Head of caudate nucleus (tissue), 42 donors: Measurements from ENCODE around the gene NRCAM.

Experiments used
- DNase-seq, 42 donors: peaks; one replicate each; pipeline versions ENCODE4 v3.0.0 to v3.0.0-alpha.2; 2020 to 2021; ENCODE audit warnings: mixed read lengths in 7 of 42
- intact Hi-C: fragments of 100-400 bp; cut with DNase I; formaldehyde crosslinking; loops from one replicate; pipeline ENCODE4 v1.15.0; 2022

The NRCAM gene

DNA sequence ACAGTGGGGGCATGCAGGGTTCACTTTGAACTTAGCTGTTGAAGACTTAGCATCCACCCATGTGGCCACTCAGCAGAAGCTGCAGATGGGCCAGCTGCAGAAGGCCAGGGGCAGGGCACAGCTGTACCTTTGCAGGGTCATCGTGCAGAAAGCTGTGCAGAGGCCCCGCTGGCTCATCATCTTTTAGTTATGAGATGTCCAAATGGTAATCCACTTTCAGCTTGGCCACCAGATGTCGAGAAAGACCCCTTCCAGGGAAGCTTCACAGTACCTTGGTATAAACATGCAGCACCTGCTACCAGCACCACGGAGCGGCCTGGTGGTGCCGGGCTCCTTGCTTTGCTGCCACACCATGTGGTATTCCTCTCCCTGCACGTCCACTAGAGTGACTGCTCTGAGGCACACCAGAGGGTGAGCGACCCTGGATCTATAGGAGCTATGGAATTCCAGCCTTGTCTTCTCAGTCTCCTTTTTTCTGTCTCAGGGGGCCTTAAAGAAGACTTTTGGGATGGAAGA, 251.9 kb downstream of the NRCAM start:
- no peak for DNase-seq
- intact Hi-C loops, result no loop called here

DNA sequence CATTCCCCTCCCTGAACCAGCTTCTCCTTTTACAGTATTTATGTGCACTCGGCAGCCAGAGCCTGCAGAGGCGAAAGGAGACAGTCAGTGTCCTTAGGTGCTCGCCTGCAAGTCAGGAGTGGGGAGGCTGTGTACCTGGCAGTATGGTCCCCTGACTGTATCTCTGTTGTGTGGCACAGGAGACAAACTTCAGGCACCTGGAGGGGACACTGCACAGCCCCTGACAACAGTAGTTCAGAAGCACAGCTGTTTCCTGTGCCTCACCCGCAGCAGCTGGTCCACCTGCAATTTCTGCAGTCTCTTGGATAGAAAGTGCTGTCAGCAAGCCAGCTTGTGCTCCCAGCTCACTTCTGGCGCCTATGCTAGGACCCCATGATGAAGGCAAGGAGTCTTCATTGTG, 252.7 kb downstream of the NRCAM start:
- no peak for DNase-seq
- intact Hi-C loops, result no loop called here

DNA sequence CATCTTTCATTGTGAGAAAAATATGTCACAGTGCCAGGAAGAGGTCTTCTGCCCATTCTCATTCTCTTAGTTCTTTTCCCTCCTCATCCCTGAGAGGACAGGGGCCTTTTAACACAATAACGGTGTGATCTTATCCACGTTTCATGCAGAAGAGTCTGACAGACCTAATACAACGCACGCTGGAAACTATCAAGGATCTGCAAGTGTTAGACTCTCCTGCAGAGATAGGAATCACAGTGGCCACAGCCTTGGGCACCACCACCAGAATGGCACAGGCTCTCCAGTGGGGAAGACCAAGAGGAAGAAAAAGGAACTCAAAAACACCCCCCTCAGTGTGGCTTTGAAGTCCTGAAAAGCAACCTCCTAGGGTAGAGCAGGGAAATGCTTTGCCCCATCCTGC, 253.5 kb downstream of the NRCAM start:
- DNase-seq, result no peak
- intact Hi-C loops, result no loop called here

DNA sequence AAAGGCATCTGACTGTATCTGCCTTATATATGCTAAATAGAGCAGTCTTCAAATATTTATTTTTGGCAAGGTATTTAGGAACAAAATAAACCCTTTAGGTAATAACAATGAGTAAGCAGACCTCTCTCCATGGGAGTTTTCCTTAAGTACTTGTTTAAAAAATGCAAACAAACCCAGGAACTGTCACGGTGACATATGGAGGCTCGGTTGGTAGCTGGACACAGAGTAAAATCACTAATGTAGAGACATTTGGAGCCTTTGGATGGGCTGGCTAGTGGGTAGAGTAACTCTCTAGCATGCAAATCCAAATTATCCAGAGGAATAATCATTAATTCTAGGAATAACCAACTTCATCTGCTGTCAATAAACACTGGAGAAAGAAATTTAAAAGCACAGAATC, 254.5 kb downstream of the NRCAM start:
- intact Hi-C loops, result no loop called here
- DNase-seq, result no peak

DNA sequence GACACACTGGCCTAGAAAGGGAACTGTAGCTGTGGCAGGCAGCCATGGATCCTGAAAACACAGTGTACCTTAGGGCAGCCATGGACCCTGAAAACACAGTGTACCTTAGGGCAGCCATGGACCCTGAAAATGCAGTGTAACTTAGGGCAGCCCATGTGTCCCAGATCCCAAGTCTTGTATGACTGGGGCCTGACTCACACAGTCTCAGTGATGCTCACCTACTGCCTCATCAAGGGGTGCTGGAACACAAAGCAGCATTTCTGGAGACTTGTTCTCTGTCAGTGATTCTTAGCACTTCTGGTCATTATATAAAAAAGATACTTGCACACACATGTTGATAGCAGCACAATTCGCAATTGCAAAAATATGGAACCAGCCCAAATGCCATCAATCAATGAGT, 255.9 kb downstream of the NRCAM start:
- intact Hi-C loops, result no loop called here

DNA sequence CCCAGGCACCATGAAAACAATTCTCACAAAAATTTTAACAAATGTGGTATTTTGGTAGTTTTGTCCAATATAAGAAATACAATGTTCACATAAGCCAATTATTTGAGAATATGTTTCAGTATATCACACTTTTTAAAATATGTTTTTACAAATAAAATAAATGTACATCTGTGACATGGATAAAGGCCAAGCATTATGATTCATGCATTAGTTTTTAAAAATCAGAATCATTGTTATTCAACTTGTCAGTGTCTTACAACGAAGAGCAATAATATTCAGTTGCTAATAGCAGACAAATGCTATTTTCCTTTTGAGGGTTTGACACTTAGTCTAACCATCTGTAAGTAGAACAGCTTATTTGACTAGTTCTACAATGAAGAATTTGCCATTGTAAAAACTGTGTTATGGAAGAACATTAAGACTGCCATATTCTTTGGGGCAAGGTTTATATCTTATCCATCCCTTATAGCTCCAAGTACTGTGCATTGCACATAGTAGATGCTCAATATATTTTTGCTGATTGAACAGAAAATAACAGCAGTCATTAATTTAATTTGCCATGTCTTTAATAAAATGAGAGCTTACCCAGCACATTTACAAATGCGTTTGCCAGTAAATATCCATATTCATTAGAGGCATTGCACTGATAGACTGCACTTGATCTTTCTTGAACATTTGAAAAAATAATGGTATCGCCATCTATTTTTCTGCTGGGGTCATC, 258.7 kb downstream of the NRCAM start:
- intact Hi-C loops, result no loop called here

More for the DNA sequence above, 255.9 kb downstream of the NRCAM start:
- DNase-seq, result peak in 7 of 42 donors; percentile 9 to 51 (median 29)

DNA sequence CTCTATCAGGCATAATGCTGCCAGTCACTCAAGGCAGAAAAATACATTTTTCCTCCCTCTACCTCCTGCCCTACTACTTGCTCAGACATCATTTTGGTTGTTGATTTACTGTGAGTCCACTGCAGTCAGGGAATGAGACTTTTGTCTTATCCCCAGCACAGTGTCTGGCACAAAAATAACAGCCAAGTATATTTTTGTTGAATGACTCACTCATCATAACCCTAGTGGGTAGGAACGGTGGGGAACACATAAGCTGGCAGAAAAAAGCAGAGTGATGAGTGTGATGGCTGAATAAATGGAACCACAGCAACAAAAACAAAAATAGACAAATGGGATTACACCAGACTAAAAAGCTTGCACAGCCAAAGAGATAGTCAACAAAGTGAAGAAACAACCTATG, 260.2 kb downstream of the NRCAM start:
- no peak for DNase-seq
- intact Hi-C loops, result no loop called here

More for the DNA sequence above, 258.7 kb downstream of the NRCAM start:
- DNase-seq, result no peak

DNA sequence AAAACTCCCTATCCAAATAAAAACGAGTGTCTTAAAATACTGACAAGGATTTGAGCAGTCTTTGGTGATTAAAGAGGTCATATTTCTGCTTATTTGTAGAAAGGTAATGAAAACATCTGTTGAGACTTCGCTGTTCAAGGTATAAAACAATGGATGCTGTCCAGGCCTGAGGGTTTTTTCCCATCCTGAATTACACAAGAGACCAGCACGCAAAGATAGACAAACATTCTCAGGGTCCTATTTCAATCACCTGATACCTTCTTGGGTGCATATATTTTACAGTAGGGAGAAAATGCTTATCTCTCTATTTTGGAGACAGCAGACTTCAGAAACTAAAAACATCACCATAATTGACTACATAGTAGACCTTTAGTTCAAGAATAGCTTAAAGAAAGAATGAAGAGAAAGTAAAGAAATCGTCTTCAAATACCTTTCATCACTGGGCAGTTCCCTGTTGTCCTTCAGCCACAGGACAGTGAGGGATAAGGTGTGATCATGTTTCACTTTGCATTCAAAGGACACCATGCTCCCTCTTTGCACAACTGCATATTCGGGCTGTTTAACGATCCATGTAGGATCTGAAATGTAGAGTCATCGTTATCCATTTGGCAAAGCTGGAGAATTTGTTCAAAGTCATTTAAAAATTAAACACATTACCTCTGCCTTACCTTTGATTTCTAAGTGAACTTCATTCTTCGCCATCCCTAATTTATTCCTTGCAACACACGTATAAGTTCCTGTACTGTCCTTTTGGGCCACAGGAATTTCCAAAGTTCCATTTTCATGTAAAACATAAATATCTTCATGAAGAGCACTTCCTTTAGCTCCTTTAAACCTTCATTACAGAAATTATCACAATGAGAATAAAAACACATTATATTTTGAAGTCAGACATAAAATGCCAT, 262.4 kb downstream of the NRCAM start:
- intact Hi-C loops, result no loop called here
- DNase-seq, result no peak

DNA sequence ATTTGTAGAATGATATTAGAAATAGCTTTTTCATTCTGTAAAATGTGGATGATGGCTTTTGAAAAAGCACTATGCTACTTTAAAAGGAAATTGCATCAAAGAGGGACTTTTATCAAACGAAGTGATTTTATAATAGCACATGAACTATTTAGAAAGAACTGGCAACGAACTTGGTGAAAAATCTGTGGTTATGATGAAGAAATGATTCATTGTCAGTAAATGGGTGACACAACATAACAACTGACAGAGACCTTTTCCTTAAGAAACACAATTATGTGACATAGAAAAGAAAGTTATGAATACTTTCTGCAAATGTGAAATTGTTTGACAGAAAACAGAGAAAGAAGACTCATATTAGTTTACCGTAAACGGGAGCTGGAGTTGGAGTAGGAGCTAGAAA, 265.3 kb downstream of the NRCAM start:
- intact Hi-C loops, result no loop called here
- no peak for DNase-seq

DNA sequence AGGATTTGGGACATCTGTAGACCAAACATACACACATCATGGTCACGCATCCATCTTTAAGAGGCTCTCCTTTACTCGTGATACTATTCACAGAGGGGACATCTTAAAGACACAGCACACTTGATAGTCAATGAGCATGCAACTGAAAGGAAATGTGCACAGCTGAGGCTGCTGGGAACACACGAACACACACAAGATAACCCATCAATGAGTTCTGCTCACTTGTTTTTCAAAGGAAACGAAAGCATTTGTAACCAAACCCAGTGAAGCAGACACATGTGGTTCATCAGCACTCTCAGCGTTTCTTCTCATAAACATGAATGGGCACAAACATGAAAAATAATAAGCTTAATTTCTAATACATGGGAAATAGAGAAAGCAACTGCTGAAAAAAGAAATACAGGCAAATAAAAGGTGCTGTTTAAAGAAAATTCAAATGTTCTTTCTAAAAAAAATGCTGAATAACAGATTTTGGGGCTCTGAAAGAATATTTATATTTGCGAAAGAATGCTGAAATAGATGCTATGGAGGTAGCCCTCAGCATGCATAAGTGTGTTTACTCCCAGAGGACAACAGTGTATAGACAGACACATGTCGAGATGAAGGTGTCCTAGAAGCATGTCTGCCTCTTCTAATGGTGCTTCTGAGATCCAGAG, 266.4 kb downstream of the NRCAM start:
- intact Hi-C loops, result no loop called here

DNA sequence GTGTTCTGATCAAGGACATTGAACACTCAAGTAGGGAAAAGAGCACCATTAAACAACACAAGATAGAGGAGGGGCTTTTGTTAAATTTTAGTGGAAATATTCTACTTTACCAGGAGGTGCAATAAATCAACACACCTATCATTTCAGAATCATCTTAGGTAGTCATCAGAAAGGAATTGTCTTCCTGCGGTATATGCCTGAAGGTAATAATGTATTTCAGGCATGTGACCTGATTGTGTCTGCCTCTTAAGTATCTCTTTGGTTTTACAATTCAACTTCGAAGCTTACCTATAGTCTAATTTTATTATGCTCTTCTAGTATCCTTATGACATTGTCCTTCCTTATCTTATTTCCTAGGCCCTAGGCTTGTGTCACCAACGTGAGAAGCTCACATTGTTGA, 267.5 kb downstream of the NRCAM start:
- intact Hi-C loops, result no loop called here
- DNase-seq, result no peak

More for the DNA sequence above, 266.4 kb downstream of the NRCAM start:
- DNase-seq, result no peak

DNA sequence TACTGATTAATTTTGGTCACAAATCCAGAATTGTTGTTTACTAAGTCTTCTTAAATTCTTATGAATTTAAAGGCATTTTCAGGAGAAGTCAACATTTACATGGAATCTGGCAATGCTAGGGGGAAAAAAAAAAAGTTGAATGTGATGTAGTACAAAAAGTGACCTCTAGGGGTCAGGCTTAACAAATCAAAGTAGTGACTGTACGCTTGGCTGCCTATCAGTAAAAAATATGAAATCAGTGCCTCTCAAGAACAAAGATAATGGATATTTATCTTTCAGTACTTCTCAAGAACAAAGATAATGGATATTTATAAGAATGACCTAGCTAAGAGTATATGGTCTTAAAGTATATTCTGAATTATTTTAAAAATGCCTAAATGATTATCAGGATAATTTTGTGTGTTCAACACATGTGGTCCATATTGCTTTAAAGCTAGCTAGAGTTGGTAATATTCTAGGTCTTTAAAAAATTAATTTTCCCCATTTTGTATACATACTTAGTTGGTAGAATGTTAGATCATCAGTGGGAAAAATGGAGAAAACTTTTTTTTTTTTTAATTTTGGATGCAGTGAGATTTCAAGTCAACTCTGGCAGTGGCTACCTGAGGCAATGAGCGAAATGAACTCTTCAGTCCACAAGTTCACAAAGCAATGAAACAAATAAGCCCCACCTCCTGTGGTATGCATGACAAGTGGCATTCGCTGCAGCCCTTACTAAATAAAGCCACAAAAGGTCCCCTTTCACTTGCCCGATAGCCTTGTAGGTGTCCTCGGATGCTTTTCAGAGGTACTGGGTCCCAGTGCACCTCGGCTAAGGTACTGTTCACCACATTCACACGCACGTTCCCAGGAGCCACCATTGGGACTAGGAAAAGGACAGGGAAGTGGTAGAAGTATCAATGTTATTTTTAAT, 274.9 kb downstream of the NRCAM start:
- intact Hi-C loops, result loop anchor here (5.0 kb wide), 2 partner anchors 276 to 316 kb away; partner anchors contain the start of gene NRCAM
- peak in 1 of 42 donors; percentile 39 for DNase-seq

DNA sequence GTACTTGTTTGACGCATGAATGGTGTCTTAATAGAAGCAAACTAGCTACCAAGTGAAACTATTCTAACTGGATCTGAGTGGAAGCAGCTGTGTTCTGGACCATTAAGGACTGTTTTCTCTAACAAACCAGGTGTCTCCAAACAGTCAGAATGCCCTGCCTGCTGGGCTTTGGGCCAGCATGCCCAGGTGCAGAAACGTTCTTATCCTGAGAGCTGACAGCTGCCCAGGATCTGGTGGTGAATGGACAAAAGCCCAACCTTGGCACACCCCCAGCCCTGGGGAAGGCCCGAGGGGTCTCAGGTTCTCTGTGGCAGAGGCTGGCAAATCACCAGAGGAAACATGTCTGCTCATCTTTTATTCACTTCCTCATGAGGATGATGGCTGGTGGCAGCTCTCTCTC, 277.8 kb downstream of the NRCAM start:
- DNase-seq, result peak in 5 of 42 donors; percentile 3 to 40 (median 26)
- intact Hi-C loops, result no loop called here

DNA sequence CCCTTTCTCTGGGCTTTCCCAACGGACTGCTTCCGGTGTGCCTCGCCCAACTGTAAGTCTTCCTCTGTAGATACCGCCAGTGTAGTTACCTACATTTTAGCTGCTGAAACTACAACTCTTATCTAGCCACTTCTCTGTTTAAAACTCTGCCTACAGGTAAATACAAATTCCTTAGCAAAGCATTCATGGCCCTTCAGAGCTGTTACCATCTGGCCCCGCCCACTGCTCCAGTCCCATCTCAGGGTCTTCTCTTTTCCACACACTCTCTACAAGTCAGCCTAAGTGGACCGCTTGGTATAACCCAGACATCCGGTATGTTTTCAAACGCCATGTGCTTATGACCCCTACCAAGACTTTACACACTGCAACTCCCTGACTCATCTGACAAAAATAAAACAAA, 285.1 kb downstream of the NRCAM start:
- intact Hi-C loops, result no loop called here
- DNase-seq, result no peak

DNA sequence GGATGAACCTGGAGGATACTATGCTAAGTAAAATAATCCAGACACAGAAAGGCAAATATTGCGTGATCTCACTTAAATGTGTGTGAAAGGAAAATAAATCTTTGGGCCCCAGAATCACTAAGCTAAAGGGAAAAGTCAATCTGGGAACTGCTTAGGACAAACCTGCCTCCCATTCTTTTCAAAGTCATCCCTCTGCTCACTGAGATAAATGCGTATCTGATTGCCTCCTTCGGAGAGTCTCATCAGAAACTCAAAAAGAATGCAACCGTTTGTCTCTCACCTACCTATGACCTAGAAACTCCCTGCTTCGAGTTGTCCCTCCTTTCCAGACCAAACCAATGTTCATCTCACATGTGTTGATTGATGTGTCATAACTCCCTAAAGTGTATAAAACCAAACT, 286.0 kb downstream of the NRCAM start:
- no peak for DNase-seq
- intact Hi-C loops, result no loop called here

DNA sequence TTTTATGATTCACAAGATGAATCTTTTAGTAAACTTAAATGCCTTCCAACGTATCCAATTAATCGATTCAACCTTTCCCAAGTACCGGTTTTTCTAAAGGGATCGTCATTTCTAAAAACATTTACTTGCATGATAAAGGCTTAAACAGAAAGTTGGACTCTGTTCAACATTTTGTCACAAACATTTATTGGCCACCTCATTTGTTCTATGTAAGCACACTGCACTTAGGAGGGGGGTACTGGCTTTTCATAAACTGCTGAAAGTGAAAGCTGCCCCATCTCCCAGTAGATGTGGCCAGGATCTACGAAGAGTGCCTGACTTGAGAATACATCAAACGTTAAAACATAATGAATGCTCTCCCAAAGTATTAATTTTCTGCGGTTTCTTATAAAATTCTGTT, 288.8 kb downstream of the NRCAM start:
- intact Hi-C loops, result no loop called here
- no peak for DNase-seq

DNA sequence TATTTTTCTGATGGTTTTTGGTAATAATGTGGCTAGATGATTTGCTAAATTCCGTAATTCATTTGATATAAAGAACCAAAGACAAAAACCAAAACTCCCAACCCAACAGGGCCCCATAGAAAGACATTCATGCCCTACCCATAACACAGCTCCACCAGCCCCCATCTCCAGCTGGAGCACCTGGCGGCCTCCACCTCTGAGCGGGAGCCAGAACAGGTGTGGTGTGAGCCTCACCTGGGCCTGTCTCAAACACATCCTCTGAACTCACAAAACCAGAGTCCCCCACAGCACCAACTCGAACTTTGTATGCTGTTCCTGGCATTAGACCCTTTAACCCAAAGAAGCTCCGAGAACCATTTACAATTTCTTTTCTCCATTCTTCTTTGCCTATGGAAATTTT, 289.5 kb downstream of the NRCAM start:
- DNase-seq, result no peak
- intact Hi-C loops, result no loop called here

DNA sequence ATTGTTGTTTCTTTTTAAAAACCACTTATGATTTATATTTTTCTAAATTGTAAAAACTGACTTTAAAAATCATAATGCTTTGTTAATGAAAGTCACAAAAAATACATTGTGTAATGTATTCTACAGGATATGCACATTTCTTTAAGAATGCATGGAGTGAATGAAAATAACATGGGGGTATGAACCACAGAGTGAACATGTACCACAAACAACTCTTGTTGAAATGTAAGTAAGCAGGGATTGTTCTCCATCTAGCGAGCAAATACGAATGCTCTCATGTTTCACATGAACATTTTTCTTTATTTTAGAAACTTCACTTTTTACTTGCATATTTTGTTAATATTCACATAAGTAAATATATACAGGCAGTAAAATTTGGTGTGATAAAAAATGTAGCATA, 290.5 kb downstream of the NRCAM start:
- no peak for DNase-seq
- intact Hi-C loops, result no loop called here

DNA sequence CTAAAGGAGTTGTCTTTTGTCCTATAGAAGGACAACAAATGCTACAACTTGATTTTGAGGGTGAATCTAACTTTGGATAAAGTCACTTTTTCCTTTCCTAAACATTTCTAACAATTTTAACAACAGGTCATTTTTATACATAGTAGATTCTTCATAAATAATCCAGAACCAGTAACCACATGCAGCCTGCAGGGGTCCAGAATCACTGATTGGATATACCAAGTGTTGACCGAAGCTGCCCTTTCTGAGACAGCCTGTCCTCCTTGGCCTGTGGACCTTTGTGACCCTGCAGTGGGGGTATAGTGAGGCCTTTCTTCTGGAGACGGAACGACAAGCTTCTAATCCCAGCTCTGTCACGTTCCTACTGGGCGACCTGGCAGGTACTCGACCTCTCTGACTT, 291.3 kb downstream of the NRCAM start:
- DNase-seq, result no peak
- intact Hi-C loops, result no loop called here
